SKM-1 treated with dmso at 0.1 percent for 144 hours (cell line): ENCODE data around the gene RCAN1.

ENCODE experiments used
- DNase-seq: peaks from one replicate; lab custom pipeline; 2025; ENCODE audit not compliant: unreplicated experiment; lab: John Stamatoyannopoulos, UW

RCAN1 gene

DNA sequence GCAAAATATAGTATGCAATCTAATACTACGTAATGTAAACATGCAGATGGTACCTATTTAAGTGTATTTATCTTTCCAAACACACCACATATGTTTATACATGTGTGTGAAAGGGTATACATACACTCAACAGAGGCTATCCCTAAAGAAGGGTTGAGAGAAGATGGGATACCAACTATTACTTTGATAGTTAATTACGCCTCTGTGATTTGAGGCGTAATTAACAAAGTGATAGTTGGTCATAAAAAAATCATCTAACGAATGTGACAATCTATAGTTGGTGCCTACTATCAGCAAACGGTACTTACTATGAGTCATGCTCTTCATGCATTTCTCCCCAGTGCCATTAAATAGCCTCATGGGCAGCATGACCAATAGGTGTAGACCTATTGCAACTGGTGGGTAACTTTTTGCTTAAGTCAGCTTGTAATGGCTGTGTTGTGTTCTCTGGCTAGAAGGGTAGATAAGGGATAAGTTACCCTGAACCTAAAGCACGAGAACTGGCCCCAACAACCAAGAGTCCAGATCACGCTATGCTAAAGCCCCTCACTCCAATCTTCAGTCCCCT is 15.3 kb downstream of the RCAN1 start:
- DNase-seq, result no peak

DNA sequence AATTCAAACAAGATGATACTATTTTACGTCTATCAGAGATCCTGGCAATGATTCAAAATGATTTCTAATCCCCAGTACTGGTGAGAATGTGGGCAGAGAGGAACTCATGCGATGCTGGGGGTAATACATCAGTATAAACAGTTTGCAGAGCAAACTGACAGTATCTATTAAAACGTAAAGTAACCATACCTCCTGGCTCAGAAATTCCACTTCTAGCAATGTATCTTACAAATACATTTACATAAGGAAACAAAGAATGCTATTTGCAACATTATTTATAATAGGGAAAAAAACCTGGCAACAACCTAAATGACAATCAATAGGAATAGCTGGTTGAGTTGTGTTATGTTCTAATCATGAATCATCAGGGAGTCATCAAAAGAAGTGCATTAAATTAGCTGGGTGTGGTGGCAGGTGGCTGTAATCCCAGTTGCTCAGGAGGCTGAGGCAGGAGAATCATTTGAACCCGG is 15.9 kb downstream of the RCAN1 start:
- DNase-seq, result no peak

GRCh38 chr21:34597406-34597805 is 17.5 kb downstream of the RCAN1 start:
- no peak for DNase-seq

DNA sequence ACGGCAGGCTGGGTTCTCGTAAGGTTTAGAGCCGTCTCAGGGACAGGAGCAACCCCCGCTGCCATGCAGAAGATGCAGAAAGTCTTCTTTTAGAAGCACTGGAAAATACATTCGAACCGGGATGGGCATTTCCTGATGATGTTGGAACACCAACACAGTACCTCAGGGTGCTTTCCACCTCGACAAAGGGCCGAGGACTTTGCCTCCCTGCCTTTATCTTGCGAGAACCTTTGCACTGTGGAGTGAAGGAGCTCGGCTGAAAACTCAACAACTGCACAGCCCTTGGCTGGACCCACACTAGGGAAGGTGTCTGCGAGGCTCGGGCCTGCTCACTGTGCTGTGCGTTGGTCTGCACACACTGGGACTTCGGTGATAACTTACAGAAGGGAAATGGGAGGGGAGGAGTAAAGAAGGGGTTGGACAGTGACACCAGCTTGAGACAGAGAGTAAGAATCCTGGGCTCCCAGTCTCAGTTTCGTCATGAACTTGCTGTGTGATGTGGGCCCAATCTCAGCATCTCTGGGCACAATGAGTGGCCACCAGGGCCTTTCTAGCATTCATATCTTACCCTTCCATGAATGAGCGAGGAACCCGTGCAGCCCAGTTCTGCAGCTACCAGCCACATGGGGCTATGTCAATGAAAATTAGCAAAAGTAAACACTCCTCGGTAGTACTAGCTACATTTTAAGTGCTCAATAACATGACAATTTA is 18.2 kb downstream of the RCAN1 start:
- DNase-seq, result no peak

DNA sequence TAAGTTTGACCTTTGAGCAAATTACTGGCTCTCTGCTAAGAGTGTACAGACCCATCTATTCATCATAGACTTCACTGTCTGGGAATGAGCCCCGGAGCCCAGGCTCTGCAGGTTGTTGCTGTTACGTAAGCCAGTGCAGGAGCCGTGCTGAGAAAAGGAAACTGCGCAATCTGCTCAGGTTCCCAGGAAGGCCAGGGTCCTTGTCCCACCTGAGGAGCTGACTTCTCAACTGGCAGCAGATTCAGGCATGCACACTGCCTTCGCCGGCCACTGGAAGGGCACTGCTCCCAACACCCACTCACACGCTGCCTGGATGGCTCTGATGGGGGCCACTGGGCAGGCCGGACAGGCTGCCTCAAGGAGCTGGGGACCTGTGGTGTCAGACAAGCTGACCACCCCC is 19.5 kb downstream of the RCAN1 start:
- DNase-seq, result no peak

- DNase-seq, result no peak
These were observed 20.2 kb downstream of the RCAN1 start for GRCh38 chr21:34594566-34595234.

DNA sequence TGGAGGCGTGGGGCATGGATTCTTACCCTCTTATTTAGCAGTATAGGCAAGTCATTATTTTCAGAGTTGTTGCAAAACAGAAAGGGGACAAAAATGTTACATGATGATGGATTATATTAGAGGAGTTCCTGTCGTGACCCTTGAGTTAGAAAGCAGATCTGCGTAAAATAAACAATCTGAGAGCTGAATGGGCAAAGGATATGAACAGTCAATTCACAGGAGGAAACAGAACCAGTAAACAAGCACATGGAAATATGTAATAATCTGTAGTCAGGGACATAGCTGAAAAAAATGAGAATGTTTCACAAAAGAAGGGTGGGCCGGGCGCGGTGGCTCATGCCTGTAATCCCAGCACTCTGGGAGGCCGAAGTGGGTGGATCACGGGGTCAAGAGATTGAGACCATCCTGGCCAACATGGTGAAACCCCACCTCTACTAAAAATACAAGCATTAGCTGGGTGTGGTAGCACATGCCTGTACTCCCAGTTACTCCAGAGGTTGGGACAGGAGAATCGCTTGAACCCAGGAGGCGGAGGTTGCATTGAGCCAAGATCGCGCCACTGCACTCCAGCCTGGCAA is 20.9 kb downstream of the RCAN1 start:
- DNase-seq, result no peak

DNA sequence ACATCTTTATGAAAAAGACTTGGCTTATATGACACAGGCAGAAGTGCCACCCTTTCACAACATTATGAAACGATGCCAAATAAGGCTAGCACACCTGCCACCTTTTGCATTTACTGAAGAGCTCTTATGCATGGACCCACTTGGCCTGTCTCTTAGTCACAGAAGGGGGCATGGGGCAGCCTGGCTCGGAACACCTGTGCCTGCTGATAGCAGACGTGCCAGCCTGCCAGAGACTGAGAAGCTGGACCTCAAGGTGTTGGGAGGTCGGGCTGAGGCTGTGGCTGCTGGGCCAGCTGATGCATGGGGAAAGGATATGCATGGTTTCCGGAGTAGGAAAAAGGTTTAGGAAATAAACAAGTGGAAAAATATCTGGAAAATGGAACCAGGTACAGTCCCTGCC is 21.5 kb downstream of the RCAN1 start:
- no peak for DNase-seq

- no peak for DNase-seq
These were observed 22.6 kb downstream of the RCAN1 start for GRCh38 chr21:34592120-34592955.

GRCh38 chr21:34590520-34590919 is 24.4 kb downstream of the RCAN1 start:
- DNase-seq, result no peak

DNA sequence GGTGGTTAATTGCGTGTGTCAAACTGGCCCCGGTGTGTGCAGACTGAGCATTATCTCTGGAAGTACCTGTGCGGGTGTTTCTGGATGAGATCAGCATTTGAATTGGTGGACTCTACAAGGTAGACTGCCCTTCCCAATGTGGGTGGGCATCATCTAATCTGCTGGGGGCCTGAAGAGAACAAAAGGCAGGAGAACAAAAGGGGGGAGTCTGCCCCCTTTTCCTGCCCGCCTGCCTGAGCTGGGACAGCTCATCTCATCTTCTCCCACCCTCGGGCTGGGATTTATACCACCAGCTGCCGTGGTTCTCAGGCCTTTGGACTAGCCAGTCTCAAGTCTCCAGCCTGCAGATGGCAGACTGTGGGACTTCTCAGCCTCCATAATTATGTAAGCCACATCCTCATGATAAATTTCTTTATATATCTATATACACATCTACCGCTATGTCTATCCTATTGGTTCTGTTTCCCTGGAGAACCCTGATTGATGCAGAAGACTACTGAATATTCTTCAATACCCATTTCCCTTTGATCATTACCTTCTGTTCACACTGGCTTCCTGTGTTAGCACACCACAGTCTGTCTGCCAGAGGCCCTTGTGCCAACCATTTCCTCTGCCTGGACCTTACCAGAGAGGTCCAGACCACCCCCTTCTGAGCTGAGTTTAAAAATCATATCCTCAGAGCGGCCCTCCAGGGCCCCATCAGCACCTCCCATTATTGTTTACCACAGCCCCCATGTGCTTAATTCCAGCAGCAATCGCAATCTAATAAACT is 25.2 kb downstream of the RCAN1 start:
- no peak for DNase-seq

- no peak for DNase-seq
These were observed 30.9 kb downstream of the RCAN1 start for GRCh38 chr21:34583926-34584563.

DNA sequence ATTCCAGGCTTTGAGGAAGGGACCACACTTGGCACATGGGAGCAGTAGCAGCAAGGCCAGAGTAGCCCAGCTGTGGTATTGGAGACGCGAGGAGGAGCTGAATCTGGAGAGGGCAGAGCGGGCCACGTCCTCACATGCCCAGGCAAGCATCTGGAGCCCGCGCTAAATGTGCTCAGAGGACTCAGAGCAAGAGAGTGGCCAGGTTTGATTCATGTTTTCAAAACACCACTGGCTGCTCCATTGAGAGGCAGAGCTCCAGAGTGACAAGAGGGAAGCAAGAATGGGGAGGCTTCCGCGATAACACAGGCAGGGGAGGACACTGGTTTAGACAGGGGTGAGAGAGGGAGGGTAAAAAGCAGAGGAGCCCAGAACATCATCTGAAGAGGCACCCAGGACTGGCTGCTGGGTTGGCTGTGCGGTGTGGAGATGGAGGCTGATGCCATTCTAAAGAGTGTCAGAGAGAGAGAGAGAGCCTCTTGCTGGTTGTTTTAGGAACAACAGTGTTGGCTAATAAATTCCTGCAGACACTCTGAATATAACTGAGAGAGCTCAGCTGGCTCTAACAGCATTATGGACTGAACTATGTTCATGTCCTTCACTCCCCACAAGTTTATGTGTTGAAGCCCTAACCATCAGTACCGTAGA is 32.3 kb downstream of the RCAN1 start:
- DNase-seq, result peak; percentile 48

- no peak for DNase-seq
These were observed 34.7 kb downstream of the RCAN1 start for GRCh38 chr21:34580181-34580700.

DNA sequence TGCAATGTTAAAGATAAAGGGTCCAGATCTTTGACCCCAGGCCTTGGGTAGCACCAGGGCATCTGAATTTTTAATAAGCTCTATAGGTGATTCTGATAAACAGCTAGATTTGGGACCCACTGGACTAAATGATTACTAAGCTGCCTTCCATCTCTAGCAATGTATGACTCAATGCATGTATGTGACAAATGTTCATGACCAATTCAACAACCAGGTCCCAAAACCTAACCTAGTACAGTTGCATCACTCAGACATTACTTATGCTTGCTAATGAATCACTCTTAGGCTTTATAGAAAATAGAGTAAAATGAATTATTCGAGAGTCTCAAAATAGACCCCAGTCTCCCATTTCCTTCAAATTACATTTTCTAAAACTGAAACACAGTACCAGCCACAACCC is 35.5 kb downstream of the RCAN1 start:
- DNase-seq, result no peak

DNA sequence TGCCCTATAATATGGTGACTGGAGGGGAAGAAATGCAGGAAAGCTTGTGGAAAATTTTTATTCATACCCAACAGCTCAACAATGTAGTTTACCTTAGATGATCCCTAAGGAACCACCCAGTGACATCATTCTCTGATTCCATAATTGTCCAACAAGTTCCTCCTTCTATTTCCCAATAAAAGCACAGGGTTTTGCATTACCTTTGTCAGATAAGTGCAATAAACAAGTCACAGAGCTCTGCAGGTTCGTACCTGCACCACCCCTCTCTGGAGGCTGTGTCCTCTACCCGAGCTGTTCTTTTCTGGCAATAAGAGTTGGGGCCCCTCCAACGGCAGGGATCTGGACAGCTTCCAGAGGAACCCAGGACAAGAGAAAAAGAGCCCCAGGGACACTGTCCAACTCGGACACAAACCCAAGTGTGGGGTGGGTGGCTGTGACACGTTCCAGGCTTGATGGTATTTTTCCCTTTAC is 38.8 kb downstream of the RCAN1 start:
- no peak for DNase-seq

DNA sequence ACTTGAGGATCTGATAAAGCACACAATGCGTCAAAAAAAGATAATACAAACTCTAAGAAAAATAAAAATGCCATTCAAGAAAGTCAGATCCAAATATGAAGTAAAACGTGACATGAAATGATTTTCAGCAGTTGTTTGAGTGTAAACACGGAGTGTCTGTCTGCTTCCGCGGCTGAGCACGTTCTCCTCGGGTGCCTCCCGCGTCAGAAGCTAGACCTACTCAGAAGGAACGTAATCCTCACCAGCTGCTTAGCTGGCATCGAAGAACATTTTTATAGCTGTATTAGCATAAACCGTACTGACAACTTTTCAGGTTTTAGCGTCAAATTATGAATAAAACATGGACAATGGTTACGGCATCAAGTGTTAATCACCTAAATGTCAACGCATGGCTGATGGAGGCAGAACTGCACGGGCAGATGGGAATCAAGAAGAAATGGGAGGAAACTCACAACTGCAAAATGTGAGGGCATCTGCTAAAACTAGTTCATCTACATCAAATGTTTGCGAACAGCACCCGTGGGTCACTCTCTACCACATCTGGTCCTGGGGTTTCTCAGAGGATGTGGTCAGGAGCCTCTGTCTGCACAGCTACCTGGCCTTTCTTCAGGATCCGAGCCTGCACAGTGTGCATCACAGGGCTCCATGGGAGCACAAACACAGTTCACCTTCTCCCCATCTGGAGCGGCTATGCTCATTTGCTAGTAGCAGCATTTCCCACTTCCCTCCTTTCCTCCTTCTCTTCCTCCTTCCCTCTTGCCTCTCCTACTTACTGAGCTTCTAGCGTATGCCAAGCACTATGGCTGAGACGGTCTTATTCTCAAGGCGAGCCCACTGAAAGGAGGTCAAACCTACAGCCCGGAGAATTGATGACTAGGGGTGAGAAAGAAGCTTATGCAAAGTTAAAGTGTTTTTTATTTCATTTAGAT is 40.0 kb downstream of the RCAN1 start:
- DNase-seq, result no peak

GRCh38 chr21:34571994-34572393 is 42.9 kb downstream of the RCAN1 start:
- no peak for DNase-seq
